Coronary artery (tissue), 2 donors: Measurements from ENCODE around the gene ADISSP.
"Not testable (repeated sequence)": the region's sequence is repeated elsewhere in the genome, so short reads cannot be mapped to it uniquely, and the experiment has no call there.

Source experiments
- DNase-seq: peaks from one replicate; pipeline ENCODE4 v3.0.0-alpha.2; 2017; ENCODE audit warnings: low spot score
- H3K27ac ChIP-seq, 2 donors: fragments of 200-600 bp; sonication (generic); one replicate each; pipeline ENCODE4 v1.5.1; 2016 to 2019
- H3K4me3 ChIP-seq: fragments of 200-600 bp; sonication (generic); 2 replicates; pipeline ENCODE4 v1.5.1; 2016; ENCODE audit warnings: mild to moderate bottlenecking, moderate library complexity
- CTCF ChIP-seq: fragments of 200-600 bp; sonication (generic); IDR thresholded peaks from one replicate; pipeline ENCODE4 v1.5.1; 2019; ENCODE audit warnings: antibody characterized with exemption

Gene ADISSP

GRCh38 chr20:3797592-3798372 lies 30.2 kb upstream of the ADISSP start:
- no peak for DNase-seq
- no peak for TF ChIP-seq CTCF
- Histone ChIP-seq H3K27ac (no peak overlapping the region), H3K4me3 (peak overlapping the region; percentile 8)

- H3K4me3 ChIP-seq, result peak overlapping the region; percentile 73
- peak overlapping the region; percentile 93 for H3K27ac ChIP-seq
- DNase-seq, result no peak
- TF ChIP-seq CTCF, result no peak
Observed at GRCh38 chr20:3797226-3797545, 29.6 kb upstream of the ADISSP start.

DNA sequence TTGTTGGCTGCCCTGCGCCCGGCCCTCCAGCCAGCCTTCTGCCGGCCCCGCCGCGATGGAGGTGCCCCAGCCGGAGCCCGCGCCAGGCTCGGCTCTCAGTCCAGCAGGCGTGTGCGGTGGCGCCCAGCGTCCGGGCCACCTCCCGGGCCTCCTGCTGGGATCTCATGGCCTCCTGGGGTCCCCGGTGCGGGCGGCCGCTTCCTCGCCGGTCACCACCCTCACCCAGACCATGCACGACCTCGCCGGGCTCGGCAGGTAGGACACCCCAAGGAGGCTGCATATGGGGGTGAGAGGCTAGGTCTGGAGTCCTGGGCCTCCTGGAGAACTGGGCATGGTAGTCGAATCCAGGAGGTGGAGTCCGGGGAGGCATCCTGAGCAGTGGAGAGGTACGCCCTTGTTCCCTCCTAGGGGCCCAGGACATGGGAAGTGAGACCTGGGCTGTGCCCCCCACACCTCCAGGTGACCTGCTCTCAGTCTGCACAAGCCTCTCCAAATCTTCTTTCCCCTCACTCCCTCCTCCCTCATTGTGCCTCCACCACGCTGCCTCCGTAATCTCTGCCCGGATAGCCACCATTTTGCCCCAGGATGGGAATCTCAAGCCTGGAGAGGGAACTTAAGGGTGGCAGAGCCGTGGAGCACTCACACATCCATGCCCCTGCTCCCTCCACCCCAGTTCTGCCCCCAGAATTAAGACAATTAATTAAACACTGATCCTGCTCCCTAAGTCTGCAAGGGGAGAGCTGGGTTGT lies 29.1 kb upstream of the ADISSP start:
- TF ChIP-seq CTCF, result no peak
- no peak for DNase-seq
- peak overlapping the region; percentile 73 for H3K4me3 ChIP-seq
- H3K27ac ChIP-seq, result peak overlapping the region; percentile 93

DNA sequence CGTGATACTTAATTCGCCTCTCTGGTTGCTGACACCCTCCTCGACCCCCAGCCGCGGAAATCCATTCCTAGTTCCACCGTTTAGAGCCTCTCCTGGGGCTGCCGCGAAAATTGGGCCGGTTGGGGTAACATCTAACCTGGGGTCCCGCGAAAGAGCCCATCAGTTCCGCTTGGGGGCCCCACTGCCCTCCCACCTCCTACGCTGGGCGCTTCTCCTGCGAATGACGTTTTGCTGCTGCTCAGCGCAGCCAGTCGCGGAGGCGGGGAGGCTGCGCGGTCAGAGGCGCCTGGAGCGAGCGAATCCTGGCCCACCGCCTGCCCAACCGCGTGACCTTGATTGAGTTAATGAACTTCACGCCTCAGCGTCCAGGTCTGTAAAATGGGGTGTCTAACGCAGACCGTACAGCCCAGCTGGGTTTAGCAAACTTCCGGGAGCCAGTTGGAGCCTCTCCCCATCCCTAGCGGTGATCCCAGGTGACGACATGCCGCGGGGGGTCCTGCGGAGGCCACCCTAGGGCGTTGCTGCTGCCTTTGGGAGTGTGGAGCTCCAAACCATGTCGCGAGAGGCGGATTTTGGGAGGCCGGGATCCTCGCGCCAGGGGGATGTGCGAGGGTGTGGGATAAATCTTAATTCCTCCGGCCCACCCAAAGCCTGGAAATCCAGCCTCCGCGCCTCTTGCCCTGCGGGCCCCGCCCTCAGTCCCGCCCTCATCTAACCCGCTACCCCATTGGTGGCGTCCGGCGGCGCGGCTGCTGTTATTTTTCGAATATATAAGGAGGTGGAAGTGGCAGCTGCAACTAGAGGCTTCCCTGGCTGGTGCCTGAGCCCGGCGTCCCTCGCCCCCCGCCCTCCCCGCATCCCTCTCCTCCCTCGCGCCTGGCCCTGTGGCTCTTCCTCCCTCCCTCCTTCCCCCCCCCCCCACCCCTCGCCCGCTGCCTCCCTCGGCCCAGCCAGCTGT lies 28.2 kb upstream of the ADISSP start, which contains the start of gene CDC25B:
Gene CDC25B (plus strand): TSS at position 800 of the 958 bp plus-strand sequence. CDS start 222 bp downstream, outside the sequence.
- peak; percentile 95 for DNase-seq
- Histone ChIP-seq H3K4me3 (peak within 1 kb of the TSS; percentile 73), H3K27ac (peak within 1 kb of the TSS; percentile 93)
- peak; percentile 38 for TF ChIP-seq CTCF

- no peak for TF ChIP-seq CTCF
- H3K27ac ChIP-seq, result peak overlapping the region; percentile 93
- no peak for DNase-seq
- H3K4me3 ChIP-seq, result peak overlapping the region; percentile 73
Observed at GRCh38 chr20:3794701-3795420, 27.3 kb upstream of the ADISSP start.

- not testable (repeated sequence) for H3K4me3 ChIP-seq, H3K27ac ChIP-seq, DNase-seq
Observed at GRCh38 chr20:3794168-3794567, 26.6 kb upstream of the ADISSP start.

DNA sequence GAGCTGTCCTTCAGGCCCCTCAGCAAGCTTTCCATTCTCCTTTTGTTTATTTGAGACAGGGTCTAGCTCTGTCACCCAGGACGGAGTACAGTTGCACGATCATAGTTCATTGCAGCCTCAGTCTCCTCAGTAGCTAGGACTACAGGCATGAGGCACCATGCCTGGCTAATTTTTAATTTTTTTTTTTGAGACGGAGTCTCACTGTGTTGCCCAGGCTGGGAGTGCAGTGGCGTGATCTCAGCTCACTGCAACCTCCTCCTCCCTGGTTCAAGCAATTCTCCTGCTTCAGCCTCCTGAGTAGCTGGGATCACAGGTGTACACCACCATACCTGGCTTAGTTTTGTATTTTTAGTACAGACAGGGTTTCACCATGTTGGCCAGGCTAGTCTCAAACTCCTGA lies 21.6 kb upstream of the ADISSP start:
- DNase-seq, H3K4me3 ChIP-seq, H3K27ac ChIP-seq: not testable (repeated sequence)
